SH-SY5Y (cell line): ENCODE results near the gene GCC1.
A peak's percentile ranks its signal among the peaks of the same experiment; 100 is the strongest.

Experiments
- GATA2 ChIP-seq: IDR thresholded peaks from 2 replicates; pipeline ENCODE4 v1.6.1; 2011; ENCODE audit warnings: mild to moderate bottlenecking, low read depth, low read length
- GATA3 ChIP-seq: IDR thresholded peaks from 2 replicates; pipeline ENCODE4 v1.6.1; 2011; ENCODE audit warnings: low read depth, mild to moderate bottlenecking, low read length, moderate library complexity

Gene GCC1

DNA sequence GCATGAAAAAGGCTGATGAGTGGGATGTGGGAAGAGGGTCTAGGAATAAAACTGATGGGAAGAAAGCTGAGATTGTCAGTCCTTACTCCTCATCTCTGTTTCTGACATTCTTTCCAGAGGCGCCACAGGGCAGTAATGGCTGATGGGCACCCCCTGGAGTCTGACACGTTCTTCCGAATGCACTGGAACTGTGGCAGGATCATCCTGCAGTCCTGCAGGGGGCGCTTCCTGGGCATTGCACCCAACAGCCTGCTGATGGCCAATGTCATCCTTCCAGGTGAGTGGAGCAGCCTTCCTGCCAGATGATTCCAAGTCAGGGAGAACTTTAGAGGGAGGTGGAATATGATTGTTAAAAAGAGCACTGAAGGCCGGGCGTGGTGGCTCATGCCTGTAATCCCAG, 12.9 kb upstream of the GCC1 start:
- no peak for TF ChIP-seq GATA2
- no peak for TF ChIP-seq GATA3

DNA sequence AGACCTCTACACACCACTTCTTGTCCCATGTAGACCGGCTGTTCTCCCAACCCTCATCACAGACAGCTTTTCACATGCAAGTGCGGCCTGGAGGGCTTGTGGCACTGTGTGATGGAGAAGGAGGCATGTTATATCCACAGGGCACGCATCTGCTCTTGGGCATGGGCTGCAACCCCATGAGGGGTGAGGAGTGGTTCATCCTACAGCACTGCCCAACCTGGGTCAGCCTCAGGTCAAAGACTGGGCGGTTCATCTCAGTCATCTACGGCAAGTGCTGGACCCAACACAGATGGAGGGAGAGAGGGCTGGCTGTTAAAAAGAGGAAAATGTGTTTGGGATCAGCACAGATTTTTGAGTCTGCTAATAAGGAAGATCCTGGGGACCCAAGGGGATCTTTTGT, 10.3 kb upstream of the GCC1 start:
- TF ChIP-seq GATA2 (no peak), GATA3 (no peak)

DNA sequence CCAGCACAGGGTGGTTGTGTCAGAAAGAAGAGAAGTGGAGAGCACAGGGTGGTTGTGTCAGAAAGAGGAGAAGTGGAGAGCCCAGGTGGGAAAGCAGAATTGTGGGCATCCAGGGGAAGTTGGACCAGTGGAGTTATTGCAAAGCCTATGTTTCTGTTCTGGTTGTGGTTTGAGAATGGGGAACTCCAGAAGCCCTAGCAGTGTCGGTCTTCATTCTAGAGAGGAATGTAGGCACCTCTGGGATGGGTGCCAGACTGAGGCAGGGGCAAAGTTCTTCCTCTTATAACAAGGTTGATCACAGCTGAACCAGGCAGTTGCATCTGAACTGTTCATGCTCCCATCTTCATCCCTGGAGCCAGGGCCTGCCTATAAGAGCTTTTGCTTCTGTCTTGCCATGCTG, 9.1 kb upstream of the GCC1 start:
- TF ChIP-seq GATA2 (no peak), GATA3 (no peak)

DNA sequence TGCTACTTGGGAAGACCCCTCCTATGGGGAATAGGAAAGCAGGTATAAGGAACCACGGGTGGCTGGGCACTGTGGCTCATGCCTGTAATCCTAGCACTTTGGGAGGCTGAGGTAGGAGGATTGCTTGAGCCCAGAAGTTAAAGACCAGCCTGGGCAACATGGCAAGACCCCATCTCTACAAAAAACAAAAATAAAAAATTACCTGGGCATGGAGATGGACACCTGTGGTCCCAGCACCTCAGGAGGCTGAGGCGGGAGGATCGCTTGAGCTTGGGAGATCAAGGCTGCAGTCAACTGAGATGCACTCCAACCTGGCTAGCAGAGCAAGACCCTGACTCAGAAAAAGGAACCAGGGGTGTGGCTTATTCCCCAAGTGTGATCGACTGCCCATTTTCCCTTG, 7.2 kb upstream of the GCC1 start:
- no peak for TF ChIP-seq GATA2
- no peak for TF ChIP-seq GATA3

DNA sequence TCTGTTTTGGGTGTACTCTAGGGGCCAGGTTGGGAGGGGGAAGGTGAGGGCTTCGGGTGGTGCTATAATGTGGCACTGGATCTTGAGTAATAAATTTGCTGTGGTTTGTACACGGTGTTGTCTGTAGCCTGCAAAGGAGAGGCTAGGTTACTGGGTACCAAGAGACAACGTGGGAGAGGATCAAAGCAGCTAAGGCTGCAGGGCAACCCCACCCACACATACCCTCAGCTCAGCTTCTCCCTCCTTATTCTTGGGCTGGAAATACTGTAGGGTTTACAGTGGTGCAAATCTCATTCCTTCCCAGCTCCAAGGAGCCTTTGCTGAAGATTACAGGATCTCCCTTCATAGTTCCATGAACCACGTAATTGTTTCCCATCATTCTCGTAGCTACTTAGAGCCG, 6.2 kb upstream of the GCC1 start:
- TF ChIP-seq GATA2 (no peak), GATA3 (no peak)

DNA sequence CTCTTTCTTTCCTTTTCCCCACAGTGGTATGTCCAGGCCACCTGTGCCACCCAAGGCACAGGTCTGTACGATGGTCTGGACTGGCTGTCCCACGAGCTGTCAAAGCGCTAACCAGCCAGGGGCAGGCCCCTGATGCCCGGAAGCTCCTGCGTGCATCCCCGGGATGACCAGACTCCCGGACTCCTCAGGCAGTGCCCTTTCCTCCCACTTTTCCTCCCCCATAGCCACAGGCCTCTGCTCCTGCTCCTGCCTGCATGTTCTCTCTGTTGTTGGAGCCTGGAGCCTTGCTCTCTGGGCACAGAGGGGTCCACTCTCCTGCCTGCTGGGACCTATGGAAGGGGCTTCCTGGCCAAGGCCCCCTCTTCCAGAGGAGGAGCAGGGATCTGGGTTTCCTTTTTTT, 5.8 kb upstream of the GCC1 start:
- TF ChIP-seq GATA3 (no peak), GATA2 (no peak)

DNA sequence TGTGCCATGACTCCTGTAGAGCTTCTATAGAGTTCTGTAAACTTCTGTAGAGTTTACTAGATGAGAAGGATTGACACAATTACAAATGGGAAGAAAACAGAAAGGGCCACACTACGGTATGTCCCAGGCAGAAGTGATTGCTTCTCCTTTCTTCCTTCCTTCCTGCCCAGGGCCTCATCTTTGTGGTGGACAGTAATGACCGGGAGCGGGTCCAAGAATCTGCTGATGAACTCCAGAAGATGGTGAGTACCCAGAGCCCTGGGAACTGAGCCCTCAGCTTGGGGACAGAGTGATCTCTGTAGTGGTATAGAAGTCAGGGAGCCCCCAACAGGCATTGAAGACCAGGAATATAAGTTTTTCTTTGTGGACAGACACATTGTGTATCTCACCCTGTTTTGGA, 4.5 kb upstream of the GCC1 start:
- TF ChIP-seq GATA2 (no peak), GATA3 (no peak)

DNA sequence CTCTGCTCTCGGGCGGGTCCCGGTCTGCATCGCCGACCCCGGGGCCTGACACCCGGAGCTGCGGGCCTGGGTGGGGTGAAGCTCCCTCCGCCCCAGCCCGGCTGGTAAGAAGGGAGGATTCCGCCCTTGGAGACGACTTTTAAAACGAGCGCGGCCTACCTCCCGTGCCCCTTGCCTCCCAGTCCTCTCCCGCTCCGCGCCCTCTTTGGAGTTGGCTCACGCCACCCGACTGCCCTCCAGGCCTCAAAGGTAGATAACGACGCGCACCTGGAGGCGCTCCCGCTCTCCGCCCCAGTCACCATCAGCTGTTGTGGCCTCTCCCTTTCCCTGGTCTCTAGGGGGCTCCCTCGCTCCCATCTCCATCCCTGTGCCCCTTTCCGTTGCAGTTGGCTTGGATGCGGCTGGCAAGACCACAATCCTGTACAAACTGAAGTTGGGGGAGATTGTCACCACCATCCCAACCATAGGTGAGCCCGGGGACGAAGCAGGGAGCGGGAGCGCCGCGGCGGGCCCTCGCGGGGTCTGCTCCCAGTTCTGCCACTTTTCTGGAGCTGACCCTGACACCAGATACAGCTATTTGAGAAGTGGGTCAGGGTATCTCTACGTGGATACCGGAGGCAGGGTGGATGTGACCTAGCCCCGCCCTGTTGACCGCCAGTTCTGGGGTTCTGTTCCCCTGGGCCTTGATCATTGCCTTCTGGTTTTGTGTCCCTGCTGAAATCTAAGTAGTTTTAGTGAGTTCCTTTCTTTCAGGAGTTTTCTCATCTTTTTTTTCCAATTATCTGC, 3.5 kb upstream of the GCC1 start:
- TF ChIP-seq GATA3 (no peak), GATA2 (peak; percentile 49; the same call in 1 of the 2 replicates)

DNA sequence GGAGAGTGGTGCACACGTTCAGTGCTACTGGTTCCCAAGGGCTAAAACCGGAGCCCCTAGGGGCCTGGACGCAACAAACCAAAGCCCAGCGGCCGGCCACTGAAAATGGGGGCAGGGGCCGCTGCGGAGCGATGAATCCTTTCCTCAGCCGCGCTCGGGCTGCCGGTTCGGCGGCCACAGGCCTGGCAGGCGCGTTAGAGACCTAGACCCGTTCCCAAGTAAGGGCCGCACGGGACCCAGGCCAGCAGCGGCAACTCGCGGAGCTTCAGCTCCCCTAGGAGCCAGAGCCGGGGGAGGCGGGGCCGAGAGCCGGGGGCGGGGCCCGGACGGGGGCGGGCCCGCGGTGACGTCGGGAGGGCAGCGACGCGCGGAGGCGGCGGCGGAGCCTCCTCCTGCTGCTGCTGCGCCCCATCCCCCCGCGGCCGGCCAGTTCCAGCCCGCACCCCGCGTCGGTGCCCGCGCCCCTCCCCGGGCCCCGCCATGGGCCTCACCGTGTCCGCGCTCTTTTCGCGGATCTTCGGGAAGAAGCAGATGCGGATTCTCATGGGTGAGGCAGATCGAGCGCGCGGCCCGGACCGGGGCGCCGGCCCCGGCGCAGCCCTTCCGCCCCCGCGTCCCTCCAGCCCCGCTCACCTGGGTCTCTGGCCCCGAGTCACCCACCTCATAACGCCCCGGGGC, 2.8 kb upstream of the GCC1 start, which contains the start of gene ARF5:
ARF5 (plus strand) TSS at position 393 of the 678 bp plus-strand sequence; CDS start at position 481, 88 bp downstream.
- TF ChIP-seq GATA2 (no peak), GATA3 (no peak)

DNA sequence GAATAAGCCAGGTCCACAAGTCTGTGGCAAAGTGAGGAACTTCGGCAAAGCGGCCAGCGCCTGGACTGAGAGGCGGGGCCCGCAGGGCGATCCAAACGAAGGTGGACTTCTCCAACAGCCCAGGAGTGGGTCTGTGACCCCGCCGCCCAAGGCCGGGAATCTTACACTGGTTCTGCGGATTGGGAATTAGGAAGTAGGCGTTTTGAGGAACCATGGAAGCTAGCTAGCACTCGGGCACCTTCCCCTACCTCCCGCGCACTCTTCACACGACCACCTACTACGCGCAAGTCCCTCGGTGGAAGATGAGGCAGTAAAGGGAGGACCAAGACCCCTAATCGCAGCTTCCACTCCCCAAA, 2.2 kb upstream of the GCC1 start:
- TF ChIP-seq GATA3 (no peak), GATA2 (no peak)

DNA sequence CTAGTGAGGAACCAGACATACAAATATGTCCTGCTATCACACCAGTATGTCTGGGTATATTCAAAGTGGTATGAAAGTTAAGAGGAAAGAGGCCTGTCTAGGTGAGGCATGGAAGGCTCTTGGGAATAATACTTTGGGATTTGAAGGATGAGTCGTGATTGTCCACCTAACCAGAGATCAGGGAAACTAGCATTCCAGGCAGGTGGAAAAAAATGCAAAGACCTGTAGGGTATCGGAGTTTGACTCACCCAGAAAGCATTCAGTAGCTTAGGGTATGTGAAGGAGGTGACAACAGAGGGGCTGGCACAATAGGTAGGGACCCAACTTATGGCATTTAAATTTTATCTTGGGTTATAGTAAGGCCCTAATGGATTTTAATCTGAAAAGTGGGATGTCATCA, 950 bp upstream of the GCC1 start:
- TF ChIP-seq GATA3 (no peak), GATA2 (no peak)

DNA sequence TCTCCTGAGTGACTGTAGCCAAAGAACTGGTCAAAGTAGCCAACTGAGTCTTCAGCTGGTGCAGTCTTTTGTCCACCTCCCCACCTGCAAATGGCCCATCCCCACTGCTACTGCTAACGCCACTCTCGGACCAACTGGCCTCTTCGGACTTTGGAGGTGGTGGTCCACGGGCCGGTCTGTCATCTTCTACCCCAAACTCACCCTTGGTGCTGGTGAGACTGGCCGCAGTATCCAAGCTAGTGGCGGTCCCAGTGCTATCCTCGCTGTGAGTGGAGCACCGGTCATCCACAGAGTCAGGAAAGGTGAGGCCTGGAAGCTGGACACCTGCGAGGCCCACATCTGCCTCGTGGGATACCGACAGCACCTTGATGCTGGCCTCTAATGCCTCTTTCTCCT, 750 bp downstream of the GCC1 start:
- no peak for TF ChIP-seq GATA3
- no peak for TF ChIP-seq GATA2

DNA sequence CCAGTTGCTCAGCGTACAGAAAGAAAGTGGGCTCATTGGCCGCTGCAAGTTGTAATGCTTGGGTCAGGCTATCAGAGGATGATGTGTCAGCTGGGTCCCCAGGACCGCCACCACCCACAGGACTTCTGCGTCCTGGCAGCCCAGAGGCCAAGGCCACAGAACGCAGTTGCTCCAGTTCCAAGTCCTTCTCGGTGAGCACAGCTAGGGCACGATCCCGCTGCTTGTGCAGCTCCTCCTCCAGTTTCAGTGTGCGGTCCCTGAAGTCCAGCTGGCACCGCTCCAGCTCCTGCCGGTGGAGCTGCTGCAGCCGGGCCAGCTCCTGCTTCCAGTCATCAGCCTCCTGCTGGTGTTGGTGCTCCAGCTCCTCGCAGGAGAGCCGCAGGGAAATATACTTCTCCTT, 3.0 kb downstream of the GCC1 start:
- TF ChIP-seq GATA2 (no peak), GATA3 (no peak)

DNA sequence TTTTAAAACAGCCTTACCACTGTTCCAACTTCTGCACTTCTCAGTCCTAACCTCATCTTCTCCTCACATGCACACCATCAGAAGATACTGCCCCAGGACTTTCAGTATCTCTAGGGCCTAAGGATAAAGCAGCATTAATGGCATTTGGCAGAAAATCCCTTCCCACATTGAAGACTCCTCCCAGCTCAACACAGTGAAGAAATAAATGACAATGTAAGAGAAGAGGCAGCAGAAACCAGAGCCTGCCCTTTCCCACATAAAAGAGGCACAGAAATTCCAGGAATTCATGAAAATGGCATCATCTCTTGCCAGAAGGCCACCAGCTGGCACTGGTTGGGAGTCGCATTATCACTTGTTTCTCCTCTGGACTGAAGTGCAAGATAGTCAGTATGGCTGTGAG, 3.7 kb downstream of the GCC1 start:
- TF ChIP-seq GATA2 = no peak
- no peak for TF ChIP-seq GATA3

DNA sequence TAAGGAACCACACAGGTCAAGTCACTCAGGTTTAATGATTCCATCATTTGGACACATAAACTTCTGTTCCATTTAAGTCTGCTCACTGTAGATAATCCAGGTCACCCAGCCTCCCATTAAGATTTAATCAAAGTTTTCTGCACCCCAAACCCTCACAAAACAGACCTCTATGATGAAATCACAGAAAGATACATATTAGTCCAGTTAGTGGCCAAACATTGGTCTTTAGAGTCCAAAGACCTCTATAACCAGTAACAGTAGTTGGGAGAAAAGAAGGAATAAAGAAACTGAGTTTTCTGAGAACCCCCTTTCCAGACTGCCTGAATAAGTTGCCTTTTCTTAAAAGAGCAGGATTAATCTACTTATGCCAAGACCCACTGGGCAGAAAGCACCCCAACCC, 4.8 kb downstream of the GCC1 start:
- no peak for TF ChIP-seq GATA3
- TF ChIP-seq GATA2 = no peak

DNA sequence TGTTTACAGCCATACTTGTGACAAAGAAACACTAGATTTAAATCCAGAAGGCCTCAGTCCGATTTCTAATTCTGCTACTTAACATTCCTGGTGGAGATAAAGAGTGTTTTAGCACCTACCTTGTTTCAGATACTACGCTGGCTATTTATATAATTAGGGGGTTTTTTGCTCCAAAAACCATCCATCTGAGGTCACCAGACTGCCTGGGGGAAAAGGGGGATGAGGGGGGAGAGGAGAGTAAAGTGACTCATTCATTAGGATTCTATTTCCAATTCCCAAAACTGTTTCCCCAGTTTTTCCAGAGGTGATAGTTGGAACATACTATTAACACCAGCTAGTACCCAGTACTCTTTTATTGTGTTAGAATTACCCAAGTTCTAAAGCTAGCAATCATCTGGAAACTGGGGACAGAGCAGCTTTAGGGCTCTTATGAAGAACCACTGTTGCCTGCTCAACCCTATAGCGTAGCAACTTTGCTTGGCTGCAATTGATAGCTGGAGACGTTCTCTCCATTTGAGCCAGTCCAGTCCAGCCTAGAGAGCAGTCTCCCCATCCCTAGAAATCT, 6.6 kb downstream of the GCC1 start:
- TF ChIP-seq GATA2 (no peak), GATA3 (no peak)
